WERI-Rb-1 (cell line): ENCODE data around the gene TNC.

Experiments used
- DNase-seq: peaks from one replicate; pipeline ENCODE4 v3.0.0-alpha.2; 2020
- H3K27ac ChIP-seq: fragments of 250-450 bp; sonication (Bioruptor Pico); 2 replicates; pipeline ENCODE4 v1.5.1; 2020; ENCODE audit warnings: mild to moderate bottlenecking, moderate library complexity
- H3K27me3 ChIP-seq: fragments of 250-450 bp; sonication (Bioruptor Pico); 2 replicates; pipeline ENCODE4 v1.5.1; 2021; ENCODE audit warnings: mild to moderate bottlenecking, low read depth, moderate library complexity; ENCODE audit not compliant: insufficient read depth, severe bottlenecking
- H3K36me3 ChIP-seq: fragments of 250-450 bp; sonication (Bioruptor Pico); 2 replicates; pipeline ENCODE4 v1.5.1; 2020; ENCODE audit warnings: mild to moderate bottlenecking, moderate library complexity
- H3K4me3 ChIP-seq: 2 replicates; pipeline ENCODE4 v1.5.1; 2011; ENCODE audit warnings: low read depth, mild to moderate bottlenecking, control low read depth, low read length
- H3K9me3 ChIP-seq: fragments of 250-450 bp; sonication (Bioruptor Pico); 2 replicates; pipeline ENCODE4 v1.5.1; 2021; ENCODE audit warnings: mild to moderate bottlenecking, moderate library complexity; ENCODE audit not compliant: severe bottlenecking
- CTCF ChIP-seq: IDR thresholded peaks from 2 replicates; pipeline ENCODE4 v1.5.1; 2011; ENCODE audit warnings: low read depth, mild to moderate bottlenecking, control low read depth, inconsistent platforms, low read length

Gene TNC

GRCh38 chr9:115117999-115118878 is at the start of gene TNC:
Gene TNC, minus strand, starts transcription at chr9:115118157. Its CDS starts 27,139 bp downstream, at chr9:115091018.
- peak; percentile 96 for DNase-seq
- no peaks in the 10 kb centered on the region; the same call in 1 of the 2 replicates for H3K36me3 ChIP-seq
- 0 out of 2 replicates have a peak, but pooled peaks have one; percentile 0 for TF ChIP-seq CTCF
- peak within 1 kb of the TSS; percentile 90 for H3K27ac ChIP-seq
- no peaks in the 10 kb centered on the region for H3K9me3 ChIP-seq
- no peaks in the 10 kb centered on the region for H3K27me3 ChIP-seq
- peak within 1 kb of the TSS; percentile 68 for H3K4me3 ChIP-seq

DNA sequence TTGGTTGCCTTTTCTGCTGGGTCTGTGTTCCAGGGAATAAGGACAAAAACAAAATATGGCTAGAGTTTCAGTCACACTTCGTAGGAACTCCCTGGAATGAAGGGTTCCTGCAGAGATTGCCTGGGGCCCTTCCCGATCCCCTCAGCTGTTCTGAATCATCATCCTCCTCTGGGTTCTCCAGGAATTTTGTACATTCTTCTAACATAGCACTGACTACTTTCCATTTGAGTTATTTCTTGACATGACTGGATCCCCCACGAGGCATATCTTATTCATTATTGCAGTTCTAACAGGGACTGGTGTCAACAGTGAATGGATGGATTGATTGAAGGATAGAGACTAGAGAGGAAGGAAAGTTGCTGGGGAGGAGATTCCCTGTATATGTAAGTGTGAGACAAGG is 49.2 kb upstream of the TNC start:
- DNase-seq, result no peak
- no peak overlapping the region for H3K27ac ChIP-seq
- H3K36me3 ChIP-seq, result no peaks in the 10 kb centered on the region
- H3K27me3 ChIP-seq, result no peaks in the 10 kb centered on the region
- no peaks in the 10 kb centered on the region for H3K9me3 ChIP-seq
- no peak for TF ChIP-seq CTCF
- no peak overlapping the region for H3K4me3 ChIP-seq

DNA sequence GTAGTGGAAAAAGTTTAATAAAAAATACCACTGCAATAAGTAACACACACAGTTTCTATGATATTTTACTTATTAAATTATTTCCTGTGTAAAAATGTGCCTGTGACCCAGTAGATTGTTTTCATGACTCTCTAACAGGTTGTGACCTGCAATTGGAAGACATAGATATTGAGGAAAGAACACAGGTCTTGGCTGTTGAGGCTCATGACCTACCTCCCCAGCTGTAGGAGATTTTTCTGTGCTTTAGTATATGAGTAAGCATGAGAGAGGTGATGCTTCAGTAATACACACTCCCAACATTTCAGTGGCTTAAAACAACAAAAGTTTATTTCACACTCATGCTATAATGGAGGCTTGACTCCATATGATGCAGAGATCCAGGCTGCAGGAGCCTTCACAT is 47.3 kb upstream of the TNC start:
- Histone ChIP-seq H3K27me3 (no peaks in the 10 kb centered on the region), H3K9me3 (no peaks in the 10 kb centered on the region), H3K4me3 (no peak overlapping the region), H3K27ac (no peak overlapping the region), H3K36me3 (no peaks in the 10 kb centered on the region)
- no peak for DNase-seq
- no peak for TF ChIP-seq CTCF

- TF ChIP-seq CTCF, result no peak
- no peaks in the 10 kb centered on the region for H3K36me3 ChIP-seq
- H3K27ac ChIP-seq, result no peak overlapping the region
- no peak for DNase-seq
- H3K4me3 ChIP-seq, result no peak overlapping the region
- no peaks in the 10 kb centered on the region for H3K27me3 ChIP-seq
- H3K9me3 ChIP-seq, result no peaks in the 10 kb centered on the region
Observed at GRCh38 chr9:115164511-115164974, 46.6 kb upstream of the TNC start.

DNA sequence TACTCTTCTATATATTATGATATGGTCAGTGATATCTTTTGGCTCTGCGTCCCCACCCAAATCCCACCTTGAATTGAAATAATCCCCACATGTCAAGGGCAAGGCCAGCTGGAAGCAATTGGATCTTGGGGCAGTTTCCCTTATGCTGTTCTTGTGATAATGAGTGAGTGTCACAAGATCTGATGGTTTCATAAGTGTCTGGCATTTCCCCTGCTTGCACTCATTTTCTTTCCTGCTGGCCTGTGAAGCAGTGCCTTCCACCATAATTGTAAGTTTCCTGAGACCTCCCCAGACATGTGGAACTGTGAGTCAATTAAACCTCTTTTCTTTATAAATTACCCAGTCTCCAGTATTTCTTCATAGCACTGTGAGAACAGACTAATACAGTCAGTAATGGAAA is 45.0 kb upstream of the TNC start:
- H3K27me3 ChIP-seq, result no peaks in the 10 kb centered on the region
- no peak overlapping the region for H3K4me3 ChIP-seq
- H3K9me3 ChIP-seq, result no peaks in the 10 kb centered on the region
- H3K27ac ChIP-seq, result no peak overlapping the region
- no peaks in the 10 kb centered on the region for H3K36me3 ChIP-seq
- no peak for DNase-seq
- no peak for TF ChIP-seq CTCF
